Astrocyte of the cerebellum (primary cell): ENCODE results near the gene MSN.

Experiments
- DNase-seq: peaks from one replicate; pipeline ENCODE4 v3.0.0-alpha.2; 2011; ENCODE audit warnings: low read depth
- H3K4me3 ChIP-seq: 2 replicates; pipeline ENCODE4 v1.5.1; 2011; ENCODE audit warnings: mild to moderate bottlenecking, low read depth, low read length, moderate library complexity
- in situ Hi-C: cut with HindIII; loops from 2 replicates; pipeline ENCODE4 v1.10.0; 2017; ENCODE audit warnings: low sequenced_read_pairs
- TF ChIP-seq, protein P1 (sequence below): IDR thresholded peaks from 2 replicates; pipeline ENCODE4 v1.5.1; 2012; ENCODE audit warnings: low read length, low read depth, moderate library complexity, mild to moderate bottlenecking; ENCODE audit errors: missing control alignments

The MSN gene

DNA sequence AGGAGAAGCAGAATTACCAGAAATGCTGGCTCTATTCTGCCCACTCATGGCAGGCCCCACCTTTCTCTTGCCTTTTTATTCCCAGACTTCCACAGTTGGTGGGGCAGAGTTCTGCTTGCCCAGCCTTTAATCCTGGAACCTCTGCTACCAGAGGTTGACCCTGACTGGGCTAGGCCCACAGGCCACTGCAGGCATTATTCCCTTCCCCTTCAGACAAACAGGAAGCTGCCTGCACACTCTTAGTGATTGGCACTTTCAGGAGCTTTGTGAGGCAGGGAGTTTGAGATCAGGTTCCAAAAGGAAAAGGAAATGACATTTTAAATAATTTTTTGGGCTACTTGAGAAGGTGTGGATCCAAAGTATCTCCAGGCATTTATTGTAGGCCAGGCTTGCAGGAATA lies 18.8 kb downstream of the MSN start:
- DNase-seq: no peak
- no peak overlapping the region for H3K4me3 ChIP-seq
- in situ Hi-C loops: no loop called here
- TF ChIP-seq, protein P1, sequence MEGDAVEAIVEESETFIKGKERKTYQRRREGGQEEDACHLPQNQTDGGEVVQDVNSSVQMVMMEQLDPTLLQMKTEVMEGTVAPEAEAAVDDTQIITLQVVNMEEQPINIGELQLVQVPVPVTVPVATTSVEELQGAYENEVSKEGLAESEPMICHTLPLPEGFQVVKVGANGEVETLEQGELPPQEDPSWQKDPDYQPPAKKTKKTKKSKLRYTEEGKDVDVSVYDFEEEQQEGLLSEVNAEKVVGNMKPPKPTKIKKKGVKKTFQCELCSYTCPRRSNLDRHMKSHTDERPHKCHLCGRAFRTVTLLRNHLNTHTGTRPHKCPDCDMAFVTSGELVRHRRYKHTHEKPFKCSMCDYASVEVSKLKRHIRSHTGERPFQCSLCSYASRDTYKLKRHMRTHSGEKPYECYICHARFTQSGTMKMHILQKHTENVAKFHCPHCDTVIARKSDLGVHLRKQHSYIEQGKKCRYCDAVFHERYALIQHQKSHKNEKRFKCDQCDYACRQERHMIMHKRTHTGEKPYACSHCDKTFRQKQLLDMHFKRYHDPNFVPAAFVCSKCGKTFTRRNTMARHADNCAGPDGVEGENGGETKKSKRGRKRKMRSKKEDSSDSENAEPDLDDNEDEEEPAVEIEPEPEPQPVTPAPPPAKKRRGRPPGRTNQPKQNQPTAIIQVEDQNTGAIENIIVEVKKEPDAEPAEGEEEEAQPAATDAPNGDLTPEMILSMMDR: no peak

DNA sequence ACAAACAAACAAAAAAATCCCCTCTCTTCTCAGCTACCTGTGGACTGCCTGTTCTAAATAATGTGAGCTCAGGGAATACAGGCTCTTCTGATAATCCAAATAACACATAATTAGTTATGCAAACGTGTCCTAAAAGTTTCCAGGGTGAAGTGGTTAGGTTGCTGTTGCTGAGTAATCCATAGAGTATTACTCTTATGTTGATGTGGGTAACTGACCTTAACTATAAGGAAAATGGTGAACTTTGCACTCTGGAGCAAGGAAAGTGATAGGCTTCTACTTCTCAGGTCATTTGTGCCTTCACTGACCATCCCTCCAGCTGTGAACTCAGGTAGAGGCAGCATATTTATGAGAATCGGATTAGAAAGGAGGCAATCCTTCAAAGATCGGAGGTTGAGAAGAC lies 19.9 kb downstream of the MSN start:
- TF ChIP-seq, protein P1: no peak
- no peak overlapping the region for H3K4me3 ChIP-seq
- no peak for DNase-seq
- in situ Hi-C loops: no loop called here

DNA sequence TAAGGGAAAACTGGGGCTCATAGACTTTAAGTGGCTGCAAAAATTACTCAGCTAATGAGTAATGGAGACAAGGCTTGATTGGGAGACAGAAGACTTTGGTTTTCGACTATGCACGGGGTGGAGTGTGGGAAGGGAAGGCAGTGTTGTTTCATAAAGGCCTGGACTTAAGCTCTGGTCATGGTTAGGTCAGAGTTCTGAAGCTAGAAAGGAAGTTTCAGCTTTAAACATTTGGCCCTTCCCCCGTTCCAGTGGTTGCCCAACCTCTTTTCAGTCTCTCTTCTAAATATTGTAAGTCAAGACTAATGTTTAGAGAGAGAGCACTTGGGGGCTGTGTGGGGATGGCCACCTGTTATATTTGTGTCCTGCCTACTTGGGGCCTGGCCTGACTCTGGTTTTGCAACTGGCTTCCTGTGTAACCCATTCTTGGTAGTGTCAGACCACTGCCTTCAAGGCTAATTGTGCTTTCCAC lies 21.0 kb downstream of the MSN start:
- no peak overlapping the region for H3K4me3 ChIP-seq
- TF ChIP-seq, protein P1: no peak
- no peak for DNase-seq
- in situ Hi-C loops: no loop called here

DNA sequence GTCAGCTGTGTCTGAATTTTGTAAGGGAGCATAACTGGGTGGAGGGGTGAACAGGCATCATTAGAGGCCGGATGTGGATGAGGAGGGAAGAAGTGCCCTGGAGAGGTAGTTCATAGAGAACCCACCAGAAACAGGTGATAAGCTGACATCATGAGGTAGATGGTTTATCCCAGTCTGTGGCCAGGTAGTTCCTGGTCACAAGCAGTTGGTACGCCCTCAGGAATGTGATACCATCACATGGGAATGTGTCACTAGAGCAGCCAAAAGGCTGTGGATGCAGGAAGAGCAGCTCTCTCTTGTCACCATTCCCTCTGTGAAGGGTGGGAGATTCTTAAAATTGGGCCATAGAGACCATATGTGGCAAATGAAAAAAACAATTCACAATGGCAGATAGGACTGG lies 21.9 kb downstream of the MSN start:
- in situ Hi-C loops: no loop called here
- TF ChIP-seq, protein P1: no peak
- no peak overlapping the region for H3K4me3 ChIP-seq
- no peak for DNase-seq

DNA sequence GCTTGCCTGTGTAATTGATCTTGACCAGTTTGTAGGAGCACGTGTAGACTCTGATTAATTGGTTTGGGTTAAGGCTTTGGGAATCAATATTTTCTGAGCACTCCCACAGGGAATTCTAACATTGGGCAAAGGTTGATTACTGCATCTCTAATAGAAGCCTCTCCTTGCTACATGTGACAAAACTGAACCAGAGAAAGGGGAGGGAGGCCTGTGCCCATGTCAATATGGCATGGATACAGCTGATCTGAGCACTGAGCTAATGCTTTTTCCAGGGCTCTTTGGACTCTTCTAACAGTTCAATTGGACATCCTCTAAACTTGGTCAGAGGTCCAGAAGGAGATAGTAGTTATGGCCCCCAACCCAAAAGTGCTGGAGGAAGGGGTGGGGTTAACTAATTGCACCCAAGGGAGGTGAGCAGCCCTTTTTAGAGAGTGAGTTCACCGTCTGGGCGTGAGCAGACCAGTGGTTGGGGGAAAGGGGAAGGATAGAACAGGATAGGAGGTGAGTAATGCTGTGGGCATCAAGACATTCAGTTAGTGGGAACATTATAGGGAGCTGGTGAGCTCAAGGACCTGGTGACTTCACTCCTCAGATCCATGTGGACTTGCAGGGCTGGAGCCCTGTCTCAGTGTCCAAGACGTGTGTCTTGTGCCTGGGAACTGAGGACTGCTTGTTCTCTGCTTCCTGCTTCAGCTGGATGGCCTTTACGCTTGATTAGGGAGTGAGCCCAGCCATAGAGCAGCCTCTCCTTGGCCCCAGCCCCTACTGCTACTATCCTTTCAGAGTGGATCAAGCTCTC lies 22.8 kb downstream of the MSN start:
- DNase-seq: no peak
- TF ChIP-seq, protein P1: no peak
- in situ Hi-C loops: no loop called here
- no peak overlapping the region for H3K4me3 ChIP-seq

DNA sequence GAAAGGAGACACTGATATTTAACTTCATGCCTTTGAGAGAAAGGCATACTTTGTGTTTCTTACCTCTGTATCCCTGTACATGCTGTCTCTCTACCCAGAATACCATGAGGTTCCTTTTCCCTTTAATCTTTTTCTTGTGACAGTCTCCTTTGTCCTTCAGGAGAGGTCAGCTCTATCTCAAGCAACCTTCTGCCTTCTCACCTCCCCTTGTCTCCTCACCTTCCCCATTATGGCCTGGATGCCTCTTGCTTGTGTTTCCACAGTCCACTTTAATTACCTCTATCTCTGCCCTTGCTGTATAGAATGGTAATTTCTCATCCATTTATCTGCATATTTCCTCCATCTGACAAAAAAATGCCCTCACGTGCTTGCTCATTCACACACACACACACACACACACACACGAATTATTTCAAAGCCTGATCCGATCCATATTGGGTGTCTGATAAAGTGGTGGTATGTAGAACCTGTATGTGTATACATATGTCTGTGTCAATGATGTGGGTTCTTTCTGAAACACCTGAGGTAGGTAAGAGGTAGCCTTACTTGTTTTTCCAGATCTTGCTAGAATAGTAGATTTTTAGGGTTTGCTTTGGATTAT lies 28.5 kb downstream of the MSN start:
- H3K4me3 ChIP-seq: no peak overlapping the region
- no peak for DNase-seq
- TF ChIP-seq, protein P1: no peak

More for the DNA sequence above, 28.5 kb downstream of the MSN start:
- in situ Hi-C loops: no loop called here
